ENCODE measurements around the gene ANO2.

ANO2 gene

DNA sequence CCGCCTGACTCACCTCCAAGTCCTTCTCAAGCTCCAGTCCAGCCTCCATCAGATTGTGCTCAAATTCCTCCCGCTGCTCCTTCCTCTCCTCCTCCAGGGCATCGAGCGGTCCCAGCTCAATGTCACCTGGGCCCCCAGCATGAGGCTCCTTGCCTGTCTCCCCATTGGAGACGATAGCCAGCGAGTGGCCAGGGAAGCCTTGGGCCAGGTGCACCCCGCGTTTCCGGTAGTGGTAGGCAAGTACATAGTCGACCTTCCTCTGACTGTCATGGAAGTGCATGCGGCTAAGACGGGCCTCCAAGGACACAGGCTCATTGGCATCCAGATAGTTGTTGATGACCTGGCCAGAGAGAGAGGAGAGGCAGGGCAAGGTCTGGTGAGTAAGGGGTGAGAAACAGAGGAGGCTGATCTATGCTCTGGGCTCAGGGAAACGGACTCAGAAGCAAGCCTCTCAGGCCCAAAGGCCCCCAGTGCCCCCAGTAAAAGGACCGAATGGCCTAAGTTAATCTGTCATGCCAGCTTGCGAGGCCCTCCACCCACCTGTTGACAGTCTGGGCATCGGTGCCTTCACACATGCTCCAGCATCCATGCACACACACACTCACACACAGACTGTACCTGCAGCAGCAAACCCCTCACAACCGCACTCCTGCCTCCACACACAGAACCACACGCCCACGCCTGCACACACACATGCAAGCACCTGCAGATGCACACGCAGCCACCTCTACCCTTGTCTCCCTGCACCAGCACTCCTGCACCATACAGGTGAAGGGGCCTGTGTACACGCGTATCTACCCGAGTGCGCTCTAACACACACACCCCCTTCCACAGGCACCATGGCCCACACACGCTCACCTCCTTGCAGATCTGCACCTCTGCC, 23.8 kb downstream of the ANO2 start:
- DNase-seq (ENCODE audit: extremely low read depth in 1 of 2, low read depth in 1 of 2) = no peak

DNA sequence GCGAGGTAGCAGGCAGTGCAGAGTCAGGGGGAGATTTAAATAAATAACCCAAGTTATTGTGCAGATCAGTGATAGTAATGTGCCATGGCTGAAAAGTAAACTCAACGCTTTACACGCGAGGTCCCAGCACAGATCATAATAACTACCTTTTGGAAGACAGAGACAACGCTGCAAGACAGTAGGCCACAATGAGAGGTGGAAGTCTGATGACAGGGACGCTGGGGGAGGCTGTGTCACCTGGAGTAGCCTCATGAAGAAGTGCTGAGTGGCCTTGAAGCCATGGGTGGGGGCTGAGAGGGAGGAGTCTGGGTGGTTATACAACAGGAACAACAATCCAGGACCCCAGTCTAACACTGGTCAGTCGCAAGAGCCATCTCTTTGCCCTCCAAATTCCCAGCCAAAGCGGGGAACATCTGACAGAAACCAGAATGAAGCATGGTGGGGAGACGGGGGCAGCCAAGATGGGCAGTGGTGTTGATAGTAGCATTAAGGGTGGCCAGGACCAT, 28.2 kb downstream of the ANO2 start:
- no peak for DNase-seq (ENCODE audit: extremely low read depth in 1 of 2, low read depth in 1 of 2)

DNA sequence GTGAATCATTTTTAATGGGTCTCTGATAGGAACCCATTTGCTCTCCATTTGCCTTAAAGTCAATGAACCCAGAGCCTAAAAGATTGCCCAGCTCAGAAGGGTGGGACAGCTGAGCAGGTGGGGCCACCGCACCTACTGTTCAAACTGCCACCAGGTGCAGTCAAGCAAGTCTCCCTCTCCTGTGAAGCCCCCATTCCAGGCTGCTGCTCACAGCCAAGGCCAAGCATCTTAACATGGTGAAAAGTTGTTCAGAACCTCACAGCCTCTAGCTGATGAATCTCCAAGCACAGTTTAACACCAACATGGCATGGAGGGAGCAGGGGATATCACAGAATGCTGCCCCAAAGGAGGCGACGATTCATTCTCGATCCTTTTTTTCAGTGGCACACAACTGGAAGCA, 29.5 kb downstream of the ANO2 start:
- no peak for DNase-seq (ENCODE audit: extremely low read depth in 1 of 2, low read depth in 1 of 2)

DNA sequence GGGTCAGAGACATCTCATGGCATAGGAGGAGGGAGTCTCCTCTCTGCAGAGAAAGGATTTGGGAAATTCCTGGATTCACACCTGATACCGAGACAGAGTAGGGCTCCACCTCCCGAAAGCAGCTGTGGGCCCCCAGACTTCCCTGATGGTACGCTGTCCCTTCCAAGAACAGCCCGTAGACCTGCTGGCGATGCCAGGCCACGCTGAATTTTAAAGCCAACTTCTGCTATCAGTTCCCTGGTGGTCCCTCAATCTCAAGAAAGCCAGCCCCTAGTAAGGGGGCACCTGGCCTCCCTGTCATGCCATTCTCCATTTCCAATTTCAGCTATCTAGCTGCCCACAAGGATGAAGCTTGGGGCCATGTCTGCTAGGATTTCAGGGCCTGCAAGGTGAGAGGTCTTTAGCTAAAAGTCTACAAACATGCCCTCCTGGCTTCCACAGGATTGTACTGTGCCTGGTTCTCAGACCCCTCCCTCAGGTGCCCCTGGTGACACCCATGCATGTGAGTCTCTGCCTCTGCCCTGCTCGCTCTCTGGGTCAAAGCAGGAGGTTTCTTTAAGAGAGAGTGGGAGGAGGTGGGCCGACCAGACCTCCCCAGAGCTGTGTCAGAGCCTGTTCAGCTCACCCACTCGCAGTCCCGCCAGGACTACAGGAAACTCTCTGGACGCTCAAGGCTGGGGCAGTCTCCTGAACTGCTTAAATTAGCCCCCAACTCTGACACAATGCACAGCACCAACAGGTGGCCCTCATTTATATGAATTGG, 30.5 kb downstream of the ANO2 start:
- DNase-seq (ENCODE audit: extremely low read depth in 1 of 2, low read depth in 1 of 2) = no peak

DNA sequence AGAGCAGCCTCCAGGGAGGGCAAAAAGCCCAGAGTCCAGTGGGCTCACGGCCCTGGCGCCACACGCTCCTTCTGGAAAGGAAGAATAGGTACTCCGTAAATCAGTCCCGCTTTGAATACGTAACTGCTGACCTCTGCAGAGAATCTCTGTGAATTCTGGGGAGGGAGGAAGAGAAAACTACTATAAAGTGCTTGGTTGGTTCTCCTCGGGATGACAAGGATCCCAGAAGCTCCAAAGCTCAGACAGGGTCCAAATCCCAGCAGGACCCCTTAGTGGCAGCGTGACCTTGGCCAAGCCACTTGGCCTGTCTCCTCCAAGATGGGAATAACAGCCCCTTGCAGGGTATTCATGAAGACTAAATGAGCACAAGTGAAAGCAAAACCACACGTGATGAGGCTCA, 31.7 kb downstream of the ANO2 start:
- no peak for DNase-seq (ENCODE audit: extremely low read depth in 1 of 2, low read depth in 1 of 2)

DNA sequence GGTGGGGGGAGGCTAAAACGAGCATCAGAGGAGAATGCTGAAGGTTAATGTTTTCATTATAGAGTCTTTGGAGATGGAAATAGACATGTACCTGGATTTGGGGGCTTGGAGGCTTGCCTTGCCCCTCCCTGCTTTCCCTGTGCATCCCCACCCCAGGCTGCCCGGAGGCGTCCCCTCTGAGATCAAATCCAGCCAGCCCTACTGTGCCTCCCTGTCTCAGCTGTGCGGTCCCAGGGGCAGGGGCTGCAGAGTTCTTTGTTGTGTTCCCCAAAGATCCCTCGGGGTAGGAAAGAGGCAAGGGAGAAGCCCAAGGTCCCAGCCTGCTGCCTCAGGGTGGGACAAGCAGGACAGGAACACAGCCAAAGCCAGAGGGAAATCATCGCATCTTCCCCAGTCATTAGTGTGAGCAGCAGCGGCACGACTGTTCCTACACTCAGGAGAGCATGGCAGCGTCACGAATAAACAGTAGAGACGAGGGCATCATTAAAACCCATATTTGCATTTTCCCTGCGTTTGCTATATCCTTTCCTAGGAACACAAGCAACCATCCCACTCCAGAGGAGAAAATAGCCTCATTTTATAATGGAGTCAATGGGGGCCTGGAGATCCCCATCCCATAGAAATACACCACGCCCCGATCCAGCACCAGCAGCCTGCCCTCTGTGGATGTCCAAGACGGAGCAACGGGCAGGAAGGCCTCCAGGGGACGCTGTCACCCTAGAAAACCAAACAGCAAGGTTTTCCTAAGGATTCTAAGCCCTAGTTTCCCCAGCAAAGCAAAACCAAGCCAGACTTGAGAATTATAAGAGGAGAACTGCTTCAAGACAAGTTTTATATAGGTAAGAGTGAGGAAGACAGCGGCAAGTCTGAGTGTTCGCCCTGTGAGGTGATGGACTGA, 32.4 kb downstream of the ANO2 start:
- no peak for DNase-seq (ENCODE audit: extremely low read depth in 1 of 2, low read depth in 1 of 2)

DNA sequence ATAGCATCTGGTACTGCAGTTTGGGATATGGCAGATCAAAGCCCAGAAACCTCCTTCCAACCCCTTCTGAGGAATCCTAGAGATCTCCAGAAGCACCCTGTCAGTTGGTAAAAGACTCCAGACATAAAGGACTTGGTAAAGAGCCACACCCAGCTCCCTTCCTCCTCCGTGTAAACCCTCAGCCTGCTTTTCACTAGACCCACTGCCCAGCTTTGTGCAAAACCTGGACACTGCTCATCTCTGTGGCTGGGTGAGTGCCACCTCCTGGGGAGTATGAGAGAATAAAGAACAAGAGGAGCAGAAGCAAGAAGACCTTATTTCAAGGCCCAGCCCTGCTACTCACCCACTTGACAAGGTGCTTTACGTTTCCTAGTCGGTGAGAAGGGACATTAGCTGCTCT, 33.0 kb downstream of the ANO2 start:
- no peak for DNase-seq (ENCODE audit: extremely low read depth in 1 of 2, low read depth in 1 of 2)

DNA sequence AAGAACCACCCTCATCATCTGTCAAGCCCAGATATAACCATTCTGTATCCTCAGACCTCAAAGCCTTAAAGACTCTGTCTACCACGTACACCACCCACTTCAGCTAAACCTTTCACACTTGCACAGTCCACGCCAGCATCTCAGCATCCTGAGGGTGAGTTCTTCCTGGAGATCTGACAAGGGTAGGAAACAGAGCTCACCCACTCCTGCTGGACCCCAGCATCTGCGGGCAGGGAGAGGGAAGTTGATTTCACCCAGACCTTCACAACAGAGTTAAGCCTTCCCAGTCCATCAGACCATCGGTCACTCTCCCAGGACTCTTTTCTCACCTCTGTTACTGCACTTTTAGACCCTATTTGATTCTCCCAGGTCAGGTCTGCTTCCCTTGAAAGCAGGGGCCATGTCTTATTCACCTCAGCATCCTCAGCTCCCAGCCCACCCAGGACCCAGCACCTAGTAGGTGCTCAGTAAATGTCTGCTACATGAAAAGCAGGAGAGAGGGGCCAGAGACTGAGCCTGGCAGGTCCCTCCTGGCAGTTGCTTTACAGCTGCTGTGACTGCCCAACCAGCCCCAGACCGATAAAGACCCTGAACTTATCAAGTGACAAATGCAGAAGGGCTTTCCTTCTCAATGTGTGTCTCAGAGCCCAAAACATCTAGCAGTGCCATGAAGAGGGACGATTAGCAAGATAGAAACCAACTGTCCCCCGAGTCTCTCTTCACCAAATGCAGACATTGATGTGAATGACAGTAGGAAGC, 34.1 kb downstream of the ANO2 start:
- DNase-seq (ENCODE audit: extremely low read depth in 1 of 2, low read depth in 1 of 2) = no peak

DNA sequence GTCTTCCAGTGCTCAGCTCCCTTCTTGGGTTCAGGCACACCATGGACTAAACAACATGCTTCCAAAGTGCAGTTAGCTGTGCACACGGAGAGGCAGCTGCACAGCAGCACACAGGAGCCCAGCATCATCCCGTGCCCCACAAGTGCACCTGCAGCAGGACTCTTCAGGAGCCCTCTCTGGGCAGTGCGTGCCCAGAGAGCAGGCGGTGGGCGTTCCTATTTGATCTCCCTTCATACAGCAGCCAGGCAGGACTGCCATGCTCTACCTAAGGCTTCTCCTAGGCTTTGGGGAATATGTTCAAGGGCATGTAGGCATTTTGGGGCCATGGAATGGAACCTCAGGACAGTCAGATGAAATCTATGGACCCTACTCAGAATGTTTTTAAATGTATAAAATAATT, 35.5 kb downstream of the ANO2 start:
- no peak for DNase-seq (ENCODE audit: extremely low read depth in 1 of 2, low read depth in 1 of 2)

DNA sequence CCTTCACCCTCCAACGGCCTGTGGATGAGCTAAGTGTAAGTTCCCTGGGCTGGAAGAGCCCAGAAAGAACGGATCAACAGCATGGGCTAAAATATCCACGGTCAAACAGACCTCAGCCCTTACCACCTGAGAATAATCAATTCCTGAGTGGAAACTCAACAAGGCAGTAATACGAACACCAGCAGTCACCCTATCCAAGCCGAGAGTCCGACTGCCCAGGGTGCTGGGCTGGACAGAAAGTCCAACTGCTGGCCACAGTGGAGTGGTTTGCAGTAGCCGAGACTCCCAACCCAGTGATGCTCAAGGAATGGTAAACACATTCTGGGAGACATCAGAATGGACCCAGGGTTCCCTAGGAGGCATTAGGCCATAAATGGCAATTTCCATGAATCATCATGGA, 36.8 kb downstream of the ANO2 start:
- no peak for DNase-seq (ENCODE audit: extremely low read depth in 1 of 2, low read depth in 1 of 2)

DNA sequence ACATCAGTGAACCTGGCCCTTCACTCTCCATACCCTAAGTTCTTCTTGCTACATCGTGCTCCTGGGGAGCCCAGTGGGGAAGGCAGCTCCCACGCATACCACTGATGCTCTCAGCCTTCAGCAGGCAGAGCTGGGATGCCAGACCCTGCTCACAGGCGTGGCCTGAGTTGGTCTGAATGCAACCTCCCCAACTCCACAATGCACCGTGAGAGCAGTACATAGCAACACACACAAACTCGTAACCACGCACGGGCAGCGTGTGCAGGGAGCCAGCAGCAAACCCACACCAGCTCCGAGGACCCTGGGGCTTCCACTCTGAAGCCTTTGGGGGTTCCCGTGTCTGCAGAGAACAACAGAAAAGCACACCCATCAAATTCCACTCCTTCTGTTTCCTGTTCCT, 37.3 kb downstream of the ANO2 start:
- DNase-seq (ENCODE audit: extremely low read depth in 1 of 2, low read depth in 1 of 2) = no peak

DNA sequence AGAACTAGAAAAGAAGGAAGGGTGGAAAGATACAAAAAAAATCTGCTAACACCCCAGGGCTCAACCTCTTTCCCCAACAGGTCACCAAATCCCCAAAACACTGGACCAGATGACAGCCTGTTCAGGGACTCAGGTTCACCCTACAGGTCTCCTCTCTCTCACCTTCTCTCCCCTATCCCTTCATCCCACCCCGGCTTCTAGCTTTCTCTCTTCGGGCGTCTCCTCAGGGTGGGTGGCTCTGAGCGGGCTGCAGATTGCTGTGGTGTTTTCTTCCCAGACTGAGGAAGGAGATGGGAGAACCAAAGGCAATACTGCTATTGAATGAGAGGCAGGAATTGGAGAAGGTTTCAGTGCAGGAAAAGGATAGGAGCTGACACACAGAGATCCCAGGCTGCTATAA, 39.3 kb downstream of the ANO2 start:
- no peak for DNase-seq (ENCODE audit: extremely low read depth in 1 of 2, low read depth in 1 of 2)

DNA sequence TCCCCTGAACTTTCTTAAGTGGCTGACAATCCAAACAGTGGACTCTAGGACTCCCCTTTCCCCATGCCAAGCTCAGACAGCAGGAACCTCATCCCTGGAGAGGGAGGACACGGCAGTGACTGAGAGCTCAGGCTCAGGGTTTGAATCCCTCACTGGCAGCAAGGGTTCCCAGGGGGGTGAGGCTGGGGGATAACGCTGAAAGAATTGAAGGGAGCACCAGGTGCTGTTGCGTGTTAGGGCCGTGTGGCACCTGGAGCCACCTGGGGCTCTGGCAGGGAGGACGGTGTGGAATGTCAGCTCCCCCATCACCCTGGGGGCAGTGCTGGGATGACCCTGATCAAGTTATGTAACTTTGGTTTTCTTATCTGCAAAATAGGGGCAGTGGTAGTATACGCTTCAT, 40.1 kb downstream of the ANO2 start:
- DNase-seq (ENCODE audit: extremely low read depth in 1 of 2, low read depth in 1 of 2) = no peak

DNA sequence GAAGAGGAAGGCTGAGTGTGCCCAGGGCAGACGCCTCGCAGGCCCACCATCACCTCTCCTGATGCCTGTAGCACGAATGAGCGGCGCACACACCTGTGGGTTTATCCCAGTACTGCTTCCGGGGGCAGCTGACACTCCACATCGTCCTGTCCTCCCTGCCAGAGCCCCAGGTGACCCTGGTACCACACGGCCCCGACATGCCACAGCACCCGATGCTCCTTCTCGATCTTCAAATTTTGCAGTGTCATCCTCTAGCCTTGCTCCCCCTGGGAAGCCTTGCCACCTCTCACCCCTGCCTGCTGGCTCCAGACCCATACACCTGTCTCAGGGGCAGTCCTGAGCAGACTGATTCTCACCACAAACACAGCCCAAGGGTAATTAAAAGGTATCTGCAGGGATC, 40.6 kb downstream of the ANO2 start:
- no peak for DNase-seq (ENCODE audit: extremely low read depth in 1 of 2, low read depth in 1 of 2)

DNA sequence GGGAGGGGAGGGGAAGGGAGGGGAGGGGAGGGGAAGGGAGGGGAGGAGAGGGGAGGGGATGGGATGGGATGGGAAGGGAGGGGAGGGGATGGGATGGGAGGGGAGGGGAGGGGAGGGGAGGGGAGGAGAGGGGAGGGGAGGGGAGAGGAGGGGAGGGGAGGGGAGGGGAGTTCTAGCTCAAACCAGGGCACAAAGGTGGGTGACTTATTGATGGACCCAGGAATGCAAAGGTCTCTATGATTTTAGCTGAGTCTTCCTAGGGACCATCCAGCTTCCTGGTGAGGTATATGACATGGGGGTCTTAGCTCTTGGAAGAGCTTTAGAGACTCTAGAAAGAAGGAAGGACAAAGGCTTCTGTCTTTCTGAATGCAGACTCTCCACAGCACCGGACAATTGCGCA, 42.3 kb downstream of the ANO2 start:
- DNase-seq (ENCODE audit: extremely low read depth in 1 of 2, low read depth in 1 of 2) = no peak

DNA sequence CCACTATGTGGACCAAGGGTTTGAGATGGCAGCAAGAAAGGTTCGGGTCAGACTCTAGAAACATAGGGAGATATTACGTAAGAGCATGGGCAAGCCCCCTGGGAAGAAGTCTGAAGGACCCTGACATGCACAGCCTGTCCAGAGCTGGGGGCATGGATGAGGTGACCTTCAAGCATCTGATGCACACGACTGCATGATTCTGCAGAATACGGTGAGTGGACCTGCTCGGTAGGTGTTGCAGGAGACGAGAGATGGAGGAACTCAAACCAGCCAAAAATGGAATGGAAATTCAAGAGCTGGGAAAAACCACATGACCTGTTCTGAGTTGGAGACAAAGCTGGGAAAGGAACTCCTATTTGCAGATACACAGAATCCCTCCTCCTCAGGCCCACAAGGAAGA, 43.6 kb downstream of the ANO2 start:
- DNase-seq (ENCODE audit: extremely low read depth in 1 of 2, low read depth in 1 of 2) = no peak

DNA sequence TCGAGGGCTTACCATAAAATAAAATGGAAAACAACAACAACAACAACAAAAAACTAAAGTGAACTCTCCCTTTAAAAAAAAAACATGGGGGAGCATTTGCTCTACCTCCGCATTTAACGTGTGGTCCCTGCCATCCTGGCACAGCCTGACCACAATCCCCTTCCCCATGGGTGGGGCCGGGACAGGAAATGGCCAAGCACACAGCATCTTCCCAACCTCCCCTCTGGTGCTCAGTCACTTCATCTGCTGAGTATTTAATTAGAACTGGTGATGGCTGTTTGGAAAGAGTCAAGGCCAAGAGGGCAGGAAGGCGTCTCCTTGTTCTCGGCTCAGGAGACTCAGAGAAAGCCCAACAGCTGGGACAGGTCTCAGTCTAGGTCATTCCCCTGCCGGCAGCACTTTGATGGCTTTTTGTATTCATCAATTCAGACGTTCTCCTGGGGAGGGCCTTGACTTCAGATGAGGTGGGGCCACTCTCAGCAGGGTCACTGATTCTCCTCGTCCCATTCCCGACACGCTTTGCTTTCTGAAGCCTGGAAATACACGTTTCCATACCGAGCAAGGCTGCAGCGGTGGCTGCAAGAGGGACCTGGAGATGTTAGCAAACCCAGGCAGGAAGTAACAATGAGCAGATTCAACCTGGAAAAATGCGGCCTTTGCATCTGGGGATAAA, 44.4 kb downstream of the ANO2 start:
- no peak for DNase-seq (ENCODE audit: extremely low read depth in 1 of 2, low read depth in 1 of 2)

DNA sequence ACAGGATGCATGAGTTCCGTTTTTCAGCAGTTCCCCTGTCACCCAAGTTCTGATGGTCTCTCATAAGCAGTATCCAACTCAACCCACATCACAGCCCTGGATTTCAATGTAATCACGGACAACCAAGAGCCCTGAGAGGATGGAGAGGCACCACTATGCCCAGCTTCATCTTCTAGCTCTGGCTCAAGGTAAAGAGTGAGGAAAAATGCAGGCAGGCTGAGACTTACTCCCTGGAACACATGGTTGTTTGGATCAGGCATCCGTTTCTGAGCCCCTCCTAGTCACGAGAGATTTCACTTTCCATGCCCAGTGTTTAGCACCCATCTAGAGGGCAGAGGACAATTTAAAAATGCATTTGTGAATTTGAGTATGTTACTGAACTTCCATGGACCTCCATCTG, 45.0 kb downstream of the ANO2 start:
- DNase-seq (ENCODE audit: extremely low read depth in 1 of 2, low read depth in 1 of 2) = no peak

DNA sequence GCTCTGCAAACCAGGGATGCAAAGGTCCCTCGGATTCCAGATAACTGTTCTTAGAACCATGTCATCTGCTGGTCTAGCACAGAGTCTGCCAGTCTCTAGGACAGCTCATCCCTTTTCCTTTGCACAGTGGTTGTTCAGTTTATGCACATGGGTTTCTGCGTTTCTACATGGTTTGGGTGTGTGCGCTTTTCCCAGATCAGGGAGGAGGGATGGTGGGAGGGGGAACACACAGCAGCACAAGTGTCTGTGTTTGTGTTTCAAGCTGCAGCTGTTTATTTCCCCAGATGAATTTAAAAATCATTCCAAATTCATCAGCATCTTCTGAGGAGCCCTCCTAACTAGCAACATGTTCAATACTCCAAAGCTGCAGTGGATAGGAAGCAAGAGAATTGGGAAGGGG, 45.4 kb downstream of the ANO2 start:
- no peak for DNase-seq (ENCODE audit: extremely low read depth in 1 of 2, low read depth in 1 of 2)

DNA sequence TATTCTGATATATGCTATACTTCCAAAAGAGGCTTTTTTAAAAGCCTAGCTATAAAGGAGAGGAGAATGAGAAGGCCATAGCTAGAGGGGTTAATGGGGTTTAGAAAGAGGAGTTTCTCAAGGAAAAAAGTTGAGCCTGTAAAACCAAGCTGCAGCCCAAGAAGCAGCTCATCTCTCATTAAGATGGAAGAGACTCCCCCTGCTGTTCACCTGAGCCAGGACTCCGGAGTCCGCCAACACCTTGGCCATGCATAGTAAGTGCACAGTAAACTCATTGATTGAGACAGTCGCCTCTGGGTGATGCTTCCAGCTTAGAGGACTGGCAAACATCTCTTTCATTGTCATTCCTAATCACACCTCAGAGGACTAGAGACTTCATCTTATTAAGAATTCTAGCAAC, 46.2 kb downstream of the ANO2 start:
- DNase-seq (ENCODE audit: extremely low read depth in 1 of 2, low read depth in 1 of 2) = no peak
